Measurements from ENCODE around the gene TMCC3. TPM values are rescaled to one million over a fixed set of nuclear protein-coding genes. Genes with fewer than 3 reads are reported as not detected.

The TMCC3 gene
- total RNA-seq, 1 experiment from 2014 or later = 0.92 TPM

- ChIA-PET CTCF (no interaction called here), POLR2A (no interaction called here)
- Histone ChIP-seq H3K27ac (ENCODE audit: low read length) (no peak overlapping the region), H3K36me3 (ENCODE audit: control insufficient read depth, insufficient read depth, low read length) (no peaks in the 10 kb centered on the region), H3K27me3 (ENCODE audit: control insufficient read depth, insufficient read depth, low read length) (no peaks in the 10 kb centered on the region), H3K4me1 (ENCODE audit: control insufficient read depth, insufficient read depth, low read length) (no peaks in the 10 kb centered on the region), H3K9me3 (ENCODE audit: control insufficient read depth, insufficient read depth, low read depth, low read length) (no peaks in the 10 kb centered on the region), H3K4me3 (ENCODE audit: low read depth in 2 of 2, low read length in 2 of 2) (no peak overlapping the region)
- no peak for DNase-seq (ENCODE audit: low read depth, low spot score)
- BruUV-seq (replicated peaks) = no TSS peak
- in situ Hi-C loops (cut with HindIII; ENCODE audit: low pct_unique_long_range_greater_than_20kb, low sequenced_read_pairs) (no loop called here), intact Hi-C loops (cut with micrococcal nuclease; ENCODE audit: unreplicated experiment) (no loop called here)
- no peak for ATAC-seq
- TF ChIP-seq TCF7L2 (IDR thresholded peaks at IDR 0.05; ENCODE audit: low read depth, low read length) (no peak), REST (IDR thresholded peaks at IDR 0.05; ENCODE audit: insufficient read depth in 1 of 2, low read depth in 2 of 2, low read length in 1 of 2) (no peak), SIN3A (IDR thresholded peaks at IDR 0.05; ENCODE audit: borderline replicate concordance, insufficient read depth, low read depth, low read length) (no peak), CTCF (IDR thresholded peaks at IDR 0.05) (no peak), POLR2AphosphoS5 (IDR thresholded peaks at IDR 0.05; ENCODE audit: low read depth, low read length) (no peak)
Measured at GRCh38 chr12:94575024-94575423, 75.3 kb downstream of the TMCC3 start.

GRCh38 chr12:94571556-94571955 is 78.8 kb downstream of the TMCC3 start:
- Histone ChIP-seq H3K4me1 (ENCODE audit: control insufficient read depth, insufficient read depth, low read length) (no peaks in the 10 kb centered on the region), H3K36me3 (ENCODE audit: control insufficient read depth, insufficient read depth, low read length) (no peaks in the 10 kb centered on the region), H3K27ac (ENCODE audit: low read length) (no peak overlapping the region), H3K9me3 (ENCODE audit: control insufficient read depth, insufficient read depth, low read depth, low read length) (no peaks in the 10 kb centered on the region), H3K27me3 (ENCODE audit: control insufficient read depth, insufficient read depth, low read length) (0 out of 2 replicates have a peak, but pooled peaks cover 2% of the 10 kb centered on the region), H3K4me3 (ENCODE audit: low read depth in 2 of 2, low read length in 2 of 2) (no peak overlapping the region)
- TF ChIP-seq POLR2AphosphoS5 (IDR thresholded peaks at IDR 0.05; ENCODE audit: low read depth, low read length) = no peak
- no peak for TF ChIP-seq TCF7L2 (IDR thresholded peaks at IDR 0.05; ENCODE audit: low read depth, low read length)
- no peak for TF ChIP-seq SIN3A (IDR thresholded peaks at IDR 0.05; ENCODE audit: borderline replicate concordance, insufficient read depth, low read depth, low read length)
- no peak for TF ChIP-seq CTCF (IDR thresholded peaks at IDR 0.05)
- no peak for TF ChIP-seq REST (IDR thresholded peaks at IDR 0.05; ENCODE audit: insufficient read depth in 1 of 2, low read depth in 2 of 2, low read length in 1 of 2)
- DNase-seq (ENCODE audit: low read depth, low spot score) (no peak), ATAC-seq (0 out of 2 replicates have a peak, but pooled peaks have one; percentile 21)
- CTCF ChIA-PET = no interaction called here
- intact Hi-C loops (cut with micrococcal nuclease; ENCODE audit: unreplicated experiment) (no loop called here), in situ Hi-C loops (cut with HindIII; ENCODE audit: low pct_unique_long_range_greater_than_20kb, low sequenced_read_pairs) (no loop called here)
- POLR2A ChIA-PET = interaction anchor here (0.5 to 0.6 kb wide), 3 partner anchors 107 to 1707 kb away, joined by 3 to 4 read pairs (median 4); no protein-coding TSS in a partner anchor
- no TSS peak for BruUV-seq (replicated peaks)

All from Panc1 (cell line).